Breast epithelium (tissue), 4 donors: Measurements from ENCODE around the gene CAMTA1. TPM values are rescaled to one million over a fixed set of nuclear protein-coding genes. Genes with fewer than 3 reads are reported as not detected.
A peak's percentile ranks its signal among the peaks of the same experiment; 100 is the strongest.

Source experiments
- DNase-seq, 2 donors: peaks; one replicate each; pipeline ENCODE4 v3.0.0-alpha.2; 2019; ENCODE audit warnings: low spot score in 2 of 2
- H3K27ac ChIP-seq, 2 donors: fragments of 200-600 bp; sonication (generic) in 1 of 2; one replicate each; pipeline ENCODE4 v1.5.1; 2016 to 2019; ENCODE audit warnings: mild to moderate bottlenecking in 1 of 2
- H3K27me3 ChIP-seq, 2 donors: fragments of 200-600 bp; sonication (generic) in 1 of 2; one replicate each; pipeline versions ENCODE4 v1.5.1 to v1.6.0; 2017 to 2019; ENCODE audit warnings: control low read depth in 1 of 2, mild to moderate bottlenecking in 1 of 2
- H3K36me3 ChIP-seq: fragments of 200-600 bp; one replicate; pipeline ENCODE4 v1.5.1; 2019
- H3K4me1 ChIP-seq, 2 donors: fragments of 200-600 bp; sonication (generic); one replicate each; pipeline ENCODE4 v1.5.1; 2016 to 2019; ENCODE audit warnings: control low read depth in 1 of 2
- H3K4me3 ChIP-seq, 3 donors: fragments of 200-600 bp; sonication (generic); 1 replicate in 2 of 3; 2 replicates in 1 of 3; pipeline ENCODE4 v1.5.1; 2016 to 2019; ENCODE audit warnings: mild to moderate bottlenecking in 3 of 3, moderate library complexity in 2 of 3
- H3K9me3 ChIP-seq, 2 donors: fragments of 200-600 bp; sonication (generic) in 1 of 2; one replicate each; pipeline ENCODE4 v1.5.1; 2016 to 2019; ENCODE audit warnings: control low read depth in 1 of 2
- POLR2A ChIP-seq: fragments of 450-650 bp; IDR thresholded peaks from one replicate; pipeline ENCODE4 v1.6.1; 2016; ENCODE audit warnings: antibody characterized with exemption, mild to moderate bottlenecking, moderate library complexity
- POLR2AphosphoS5 ChIP-seq, 3 donors: sonication (generic); formaldehyde crosslinking; IDR thresholded peaks; one replicate each; pipeline ENCODE4 v1.6.1; 2017; ENCODE audit warnings: antibody characterized with exemption in 3 of 3
- intact Hi-C: fragments of 100-400 bp; cut with DNase I; formaldehyde crosslinking; loops from one replicate; pipeline ENCODE4 v1.15.1; 2023; ENCODE audit warnings: low total_unique reads
- total RNA-seq, 3 donors: library from RNA; depleted of rRNA; stranded (reverse); fragments of >200 nt; gene quantifications; one replicate each; pipeline ENCODE4 v1.1.0, GENCODE V29; 2016
- TF ChIP-seq, protein P1 (sequence below), 3 donors: fragments of 450-650 bp; IDR thresholded peaks; one replicate each; pipeline ENCODE4 v1.5.1; 2016 to 2017; ENCODE audit warnings: antibody characterized with exemption in 3 of 3, mild to moderate bottlenecking in 3 of 3, moderate library complexity in 3 of 3

Gene CAMTA1
- total RNA-seq, 3 donors from 2014 or later = 53.4 to 84.0 (median 61.9) TPM

DNA sequence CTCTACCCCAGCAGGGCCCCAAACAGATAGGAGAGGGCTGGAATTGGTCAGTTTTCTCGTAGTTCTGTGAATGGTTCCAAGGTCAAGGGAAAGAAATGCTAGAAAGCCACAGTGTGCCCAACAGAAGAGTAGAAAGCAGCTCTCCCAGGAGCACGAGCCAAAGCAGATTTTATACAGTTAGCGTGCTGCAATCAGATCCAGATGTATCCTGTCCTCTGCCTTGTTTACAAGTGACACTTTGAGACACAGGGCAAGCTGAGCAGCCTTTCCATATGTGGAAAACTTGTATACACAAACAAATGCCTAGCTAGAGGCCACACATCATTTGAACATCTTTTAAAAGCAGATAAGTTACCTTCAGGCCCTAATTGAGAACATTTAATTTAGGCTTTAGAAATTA lies 992.3 kb downstream of the CAMTA1 start:
- TF ChIP-seq, protein P1, sequence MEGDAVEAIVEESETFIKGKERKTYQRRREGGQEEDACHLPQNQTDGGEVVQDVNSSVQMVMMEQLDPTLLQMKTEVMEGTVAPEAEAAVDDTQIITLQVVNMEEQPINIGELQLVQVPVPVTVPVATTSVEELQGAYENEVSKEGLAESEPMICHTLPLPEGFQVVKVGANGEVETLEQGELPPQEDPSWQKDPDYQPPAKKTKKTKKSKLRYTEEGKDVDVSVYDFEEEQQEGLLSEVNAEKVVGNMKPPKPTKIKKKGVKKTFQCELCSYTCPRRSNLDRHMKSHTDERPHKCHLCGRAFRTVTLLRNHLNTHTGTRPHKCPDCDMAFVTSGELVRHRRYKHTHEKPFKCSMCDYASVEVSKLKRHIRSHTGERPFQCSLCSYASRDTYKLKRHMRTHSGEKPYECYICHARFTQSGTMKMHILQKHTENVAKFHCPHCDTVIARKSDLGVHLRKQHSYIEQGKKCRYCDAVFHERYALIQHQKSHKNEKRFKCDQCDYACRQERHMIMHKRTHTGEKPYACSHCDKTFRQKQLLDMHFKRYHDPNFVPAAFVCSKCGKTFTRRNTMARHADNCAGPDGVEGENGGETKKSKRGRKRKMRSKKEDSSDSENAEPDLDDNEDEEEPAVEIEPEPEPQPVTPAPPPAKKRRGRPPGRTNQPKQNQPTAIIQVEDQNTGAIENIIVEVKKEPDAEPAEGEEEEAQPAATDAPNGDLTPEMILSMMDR (IDR thresholded peaks at IDR 0.05) = no peak
- TF ChIP-seq POLR2A = no peak
- TF ChIP-seq POLR2AphosphoS5 (IDR thresholded peaks at IDR 0.05) = no peak
- Histone ChIP-seq H3K27me3 (no peaks in the 10 kb centered on the region), H3K36me3 (peaks cover 3% of the 10 kb centered on the region)

DNA sequence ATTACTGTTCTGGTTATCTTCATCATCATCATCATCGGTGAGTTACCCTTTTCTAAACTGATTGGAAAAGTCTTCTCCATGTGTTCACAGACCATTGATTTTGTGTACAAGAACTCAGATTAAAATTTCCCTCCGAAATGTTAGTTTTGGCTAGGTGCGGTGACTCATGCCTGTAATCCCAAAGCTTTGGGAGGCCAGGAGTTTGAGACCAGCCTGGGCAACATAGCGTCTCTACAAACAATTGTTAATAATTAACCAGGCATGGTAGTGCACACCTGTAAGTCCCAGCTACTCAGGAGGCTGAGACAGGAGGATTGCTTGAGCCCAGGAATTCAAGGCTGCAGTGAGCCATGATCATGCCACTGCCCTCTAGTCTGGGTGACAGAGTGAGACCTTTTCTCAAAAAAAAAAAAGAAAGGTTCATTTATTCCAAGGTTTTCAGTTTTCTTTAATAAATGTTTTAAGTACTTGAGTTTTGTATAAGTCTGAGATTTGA lies 992.9 kb downstream of the CAMTA1 start:
- Histone ChIP-seq H3K4me1 (peaks cover 0 to 2% of the 10 kb centered on the region in 2 donors), H3K4me3 (no peak overlapping the region), H3K27ac (no peak overlapping the region), H3K27me3 (no peaks in the 10 kb centered on the region), H3K9me3 (no peaks in the 10 kb centered on the region), H3K36me3 (peaks cover 3% of the 10 kb centered on the region)
- TF ChIP-seq POLR2AphosphoS5 (IDR thresholded peaks at IDR 0.05) (no peak), POLR2A (no peak)
- TF ChIP-seq, protein P1 (IDR thresholded peaks at IDR 0.05) = no peak
- intact Hi-C loops = no loop called here
- DNase-seq = no peak

More for the DNA sequence above, 992.3 kb downstream of the CAMTA1 start:
- Histone ChIP-seq H3K4me1 (peaks cover 0 to 8% of the 10 kb centered on the region in 2 donors), H3K27ac (no peak overlapping the region), H3K9me3 (no peaks in the 10 kb centered on the region), H3K4me3 (no peak overlapping the region)
- DNase-seq = no peak
- intact Hi-C loops = no loop called here

DNA sequence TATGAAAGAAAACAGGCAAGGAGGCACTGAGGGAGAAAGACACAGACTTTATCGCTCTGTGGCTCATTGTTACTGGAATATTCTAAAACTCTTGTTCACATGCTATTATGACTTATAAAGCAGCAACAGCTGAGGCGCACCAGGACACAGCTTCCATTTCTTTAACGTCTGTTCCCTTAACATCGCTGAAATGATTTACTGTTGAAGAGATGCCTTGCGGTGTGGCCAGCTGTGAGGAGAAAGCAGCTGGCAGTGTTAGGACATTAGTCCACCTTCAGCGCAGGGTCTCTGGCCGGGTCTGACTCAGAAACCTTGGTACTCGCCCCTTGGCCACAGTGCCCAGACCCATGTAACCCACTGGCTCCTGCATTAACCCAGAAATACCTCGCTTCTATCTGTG lies 995.7 kb downstream of the CAMTA1 start:
- intact Hi-C loops = no loop called here
- Histone ChIP-seq H3K9me3 (no peaks in the 10 kb centered on the region), H3K4me1 (peaks cover 0 to 5% of the 10 kb centered on the region in 2 donors), H3K36me3 (no peaks in the 10 kb centered on the region), H3K27me3 (no peaks in the 10 kb centered on the region), H3K27ac (no peak overlapping the region), H3K4me3 (no peak overlapping the region)
- TF ChIP-seq, protein P1 (IDR thresholded peaks at IDR 0.05) = no peak
- TF ChIP-seq POLR2A (no peak), POLR2AphosphoS5 (IDR thresholded peaks at IDR 0.05) (no peak)
- no peak for DNase-seq

DNA sequence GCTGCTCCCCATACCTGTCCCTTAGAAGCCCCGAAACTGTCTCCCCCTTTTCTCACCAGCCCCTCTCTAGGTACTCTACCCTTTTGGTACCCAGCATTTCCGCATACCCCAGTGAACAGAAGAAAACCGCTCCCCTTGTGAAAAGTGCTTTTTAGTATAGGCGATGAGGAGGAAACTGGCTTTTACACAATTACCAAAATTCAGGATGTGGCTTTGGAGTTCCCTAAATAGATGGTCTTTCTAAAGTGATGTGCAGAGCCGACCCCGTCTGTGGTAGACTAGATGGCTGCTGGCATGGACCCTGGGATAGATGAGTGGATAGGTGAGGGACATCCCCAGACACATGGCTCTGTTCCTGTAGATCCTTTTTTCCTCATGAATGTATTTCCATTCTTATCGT lies 996.2 kb downstream of the CAMTA1 start:
- Histone ChIP-seq H3K27ac (peak overlapping the region in 1 of 2 donors; percentile 17), H3K36me3 (no peaks in the 10 kb centered on the region), H3K9me3 (no peaks in the 10 kb centered on the region), H3K27me3 (no peaks in the 10 kb centered on the region), H3K4me1 (peaks cover 0 to 5% of the 10 kb centered on the region in 2 donors), H3K4me3 (no peak overlapping the region)
- no peak for DNase-seq
- TF ChIP-seq, protein P1 (IDR thresholded peaks at IDR 0.05) = no peak
- TF ChIP-seq POLR2AphosphoS5 (IDR thresholded peaks at IDR 0.05) (no peak), POLR2A (no peak)
- intact Hi-C loops = no loop called here

DNA sequence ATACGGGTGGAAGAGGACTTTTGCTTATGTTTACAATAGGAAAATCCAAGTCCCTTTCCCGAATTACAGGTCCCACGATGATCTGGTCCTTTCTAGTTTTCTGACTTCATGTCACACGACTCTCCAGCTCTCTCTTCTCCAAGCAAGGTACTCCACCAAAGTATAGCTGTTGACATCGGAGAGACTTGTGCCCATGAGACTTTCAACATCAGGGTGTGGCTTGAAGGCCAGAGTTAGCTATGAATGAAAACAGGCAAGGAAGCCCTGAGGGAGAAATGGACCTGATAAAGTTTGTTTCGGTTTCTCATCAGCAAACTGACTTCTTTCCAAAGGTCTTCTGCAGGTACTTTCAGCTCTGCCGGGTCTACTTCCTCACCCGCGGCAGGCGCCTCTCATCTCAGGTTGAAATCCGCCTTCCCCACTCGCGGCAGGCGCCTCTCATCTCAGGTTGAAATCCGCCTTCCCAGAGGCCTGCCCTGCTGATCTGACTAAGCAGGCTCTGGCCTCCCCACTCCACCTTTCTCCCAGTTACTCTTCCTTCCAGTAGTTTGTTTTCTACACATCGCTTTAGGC lies 996.8 kb downstream of the CAMTA1 start:
- Histone ChIP-seq H3K4me1 (peaks cover 0 to 5% of the 10 kb centered on the region in 2 donors), H3K4me3 (no peak overlapping the region), H3K36me3 (no peaks in the 10 kb centered on the region), H3K27me3 (no peaks in the 10 kb centered on the region), H3K9me3 (no peaks in the 10 kb centered on the region), H3K27ac (peak overlapping the region in 1 of 2 donors; percentile 17)
- no peak for TF ChIP-seq POLR2AphosphoS5 (IDR thresholded peaks at IDR 0.05)
- TF ChIP-seq, protein P1 (IDR thresholded peaks at IDR 0.05) = no peak
- no peak for TF ChIP-seq POLR2A
- intact Hi-C loops = no loop called here
- DNase-seq = no peak
